PC-9 (cell line): ENCODE measurements around the gene RALGPS1. TPM values are rescaled to one million over a fixed set of nuclear protein-coding genes. Genes with fewer than 3 reads are reported as not detected.

ENCODE experiments used
- BruUV-seq: library from RNA; stranded (reverse); fragments of 400-500 nt; replicated peaks from 2 replicates; lab custom pipeline; 2021; lab: Mats Ljungman, UMichigan
- CTCF ChIA-PET: fragments of 300-600 bp; sonication (Branson Sonifier 250); formaldehyde crosslinking; loops from one replicate; lab custom pipeline; 2022; ENCODE audit warnings: antibody characterized with exemption; lab: Charles Lee
- POLR2A ChIA-PET: fragments of 300-600 bp; sonication (Branson Sonifier 250); formaldehyde crosslinking; loops from one replicate; lab custom pipeline; 2022; ENCODE audit warnings: antibody characterized with exemption; ENCODE audit not compliant: unreplicated experiment; lab: Charles Lee
- DNase-seq, 2 experiments: peaks; one replicate each; pipeline versions ENCODE4 v3.0.0 to v3.0.0-alpha.2; 2015 to 2022; ENCODE audit warnings: mixed read lengths in 1 of 2
- H2AFZ ChIP-seq: fragments of 200-600 bp; sonication (generic); 2 replicates; pipeline ENCODE4 v1.8.1; 2017; ENCODE audit warnings: antibody characterized with exemption
- H3F3A ChIP-seq: fragments of 200-600 bp; sonication (generic); 2 replicates; pipeline ENCODE4 v1.8.1; 2017; ENCODE audit warnings: antibody characterized with exemption, mild to moderate bottlenecking, low read depth; ENCODE audit not compliant: insufficient read depth
- H3K27ac ChIP-seq: fragments of 200-600 bp; sonication (generic); 2 replicates; pipeline ENCODE4 v1.6.1; 2016; ENCODE audit warnings: mixed run types
- H3K27me3 ChIP-seq: fragments of 200-600 bp; sonication (generic); 2 replicates; pipeline ENCODE4 v1.6.1; 2016; ENCODE audit warnings: low read depth, mixed run types; ENCODE audit not compliant: insufficient read depth
- H3K36me3 ChIP-seq: fragments of 200-600 bp; sonication (generic); 2 replicates; pipeline ENCODE4 v1.6.1; 2016; ENCODE audit warnings: low read depth, mixed run types
- H3K4me1 ChIP-seq: fragments of 200-600 bp; sonication (generic); replicated peaks from 2 replicates; pipeline ENCODE4 v1.6.1; 2016; ENCODE audit warnings: mixed run types; ENCODE audit not compliant: insufficient read depth
- H3K4me2 ChIP-seq: fragments of 200-600 bp; sonication (generic); 2 replicates; pipeline ENCODE4 v1.6.1; 2017; ENCODE audit warnings: mixed run types
- H3K4me3 ChIP-seq: fragments of 200-600 bp; sonication (generic); 2 replicates; pipeline ENCODE4 v1.6.1; 2016; ENCODE audit warnings: mixed run types
- H3K79me2 ChIP-seq: fragments of 200-600 bp; sonication (generic); 2 replicates; pipeline ENCODE4 v1.6.1; 2017; ENCODE audit warnings: low read depth, mixed run types
- H3K9me2 ChIP-seq: fragments of 200-600 bp; sonication (generic); 2 replicates; pipeline ENCODE4 v1.8.1; 2017; ENCODE audit warnings: mild to moderate bottlenecking; ENCODE audit not compliant: insufficient read depth
- H3K9me3 ChIP-seq: fragments of 200-600 bp; sonication (generic); 2 replicates; pipeline ENCODE4 v1.8.1; 2016; ENCODE audit warnings: low read depth; ENCODE audit not compliant: insufficient read depth
- H4K20me1 ChIP-seq: fragments of 200-600 bp; sonication (generic); 2 replicates; pipeline ENCODE4 v1.8.1; 2017; ENCODE audit not compliant: insufficient read depth
- CTCF ChIP-seq: fragments of 200-600 bp; sonication (generic); conservative IDR thresholded peaks from 2 replicates; pipeline ENCODE4 v1.6.1; 2017; ENCODE audit warnings: mixed run types, antibody characterized with exemption, mild to moderate bottlenecking, moderate library complexity
- EZH2 ChIP-seq: fragments of 200-600 bp; sonication (generic); IDR thresholded peaks from 2 replicates; pipeline ENCODE4 v1.8.0; 2017; ENCODE audit warnings: antibody characterized with exemption, low read depth
- intact Hi-C: fragments of 100-400 bp; cut with micrococcal nuclease; formaldehyde crosslinking; loops from one replicate; pipeline ENCODE4 v1.10.0; 2022; ENCODE audit not compliant: unreplicated experiment
- total RNA-seq: library from RNA; stranded (reverse); gene quantifications from 2 replicates; pipeline ENCODE4 v1.2.3, GENCODE V29; 2021

Gene RALGPS1
- total RNA-seq, 1 experiment from 2014 or later: 23.3 TPM

DNA sequence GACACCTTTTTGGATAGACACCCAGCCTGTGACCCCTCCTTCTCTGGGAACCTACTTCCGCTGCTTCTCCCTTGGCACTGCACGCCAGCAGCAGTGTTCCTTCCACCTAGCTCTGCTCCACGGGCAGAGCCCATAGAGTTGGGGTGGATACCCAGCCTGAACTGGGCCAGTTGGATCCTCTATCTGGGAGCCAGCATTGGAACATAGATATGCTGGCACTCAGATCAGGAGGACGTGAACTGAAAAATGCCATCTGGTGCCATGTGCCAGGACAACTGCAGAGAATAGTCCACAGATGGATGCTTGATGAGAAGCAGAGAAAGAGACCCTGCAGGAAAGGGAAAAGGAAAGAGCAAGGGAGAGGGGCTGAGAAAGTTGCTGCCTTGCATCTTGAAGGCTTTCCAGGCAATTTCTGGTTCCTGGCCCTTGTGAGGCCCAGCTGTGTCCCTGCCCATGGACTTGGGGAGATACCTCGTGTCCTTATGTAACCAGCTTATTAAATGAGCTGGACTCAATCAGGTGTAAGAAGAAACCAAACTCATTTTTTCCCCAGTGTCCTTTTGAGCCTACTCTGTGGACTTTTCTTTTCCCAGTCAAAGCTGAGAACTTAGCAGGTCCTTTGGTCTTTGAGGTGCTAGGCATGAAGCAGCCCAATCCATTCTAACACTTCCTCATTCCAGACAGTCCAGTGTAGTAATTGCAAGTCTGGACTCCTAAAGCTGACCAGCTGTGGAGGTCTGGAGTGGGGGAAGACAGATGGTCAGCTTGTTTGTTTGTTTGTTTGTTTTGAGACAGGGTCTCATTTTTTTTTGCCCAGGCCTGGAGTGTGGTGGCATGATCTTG, 168.8 kb downstream of the RALGPS1 start:
- ChIA-PET CTCF (interaction anchor here (0.6 to 0.7 kb wide), 2 partner anchors 9 to 38 kb away, joined by 3 read pairs; no protein-coding TSS in a partner anchor), POLR2A (interaction anchor here (0.7 kb wide), 1 partner anchor 314 kb away, joined by 3 read pairs; the partner anchor contains the start of gene SLC2A8)
- intact Hi-C loops: no loop called here
- H3K4me2 ChIP-seq: no peak overlapping the region
- no peaks in the 10 kb centered on the region for H3K79me2 ChIP-seq
- no peaks in the 10 kb centered on the region for H4K20me1 ChIP-seq
- no peak overlapping the region for H3K4me3 ChIP-seq
- peaks cover 12% of the 10 kb centered on the region for H3K4me1 ChIP-seq
- H3F3A ChIP-seq: no peaks in the 10 kb centered on the region; the same call in 1 of the 2 replicates
- TF ChIP-seq EZH2 (no peak), CTCF (no peak)
- no TSS peak for BruUV-seq
- no peaks in the 10 kb centered on the region for H3K36me3 ChIP-seq
- peak in 1 of 2 experiments; percentile 68 for DNase-seq
- no peak overlapping the region for H2AFZ ChIP-seq
- no peaks in the 10 kb centered on the region for H3K27me3 ChIP-seq
- H3K27ac ChIP-seq: no peak overlapping the region
- H3K9me2 ChIP-seq: no peaks in the 10 kb centered on the region
- no peaks in the 10 kb centered on the region; the same call in 1 of the 2 replicates for H3K9me3 ChIP-seq

GRCh38 chr9:127084076-127085039, 169.8 kb downstream of the RALGPS1 start:
- H3F3A ChIP-seq: no peaks in the 10 kb centered on the region; the same call in 1 of the 2 replicates
- H3K27me3 ChIP-seq: no peaks in the 10 kb centered on the region
- no peaks in the 10 kb centered on the region for H3K36me3 ChIP-seq
- TF ChIP-seq EZH2: no peak
- no peak for TF ChIP-seq CTCF
- peaks cover 12% of the 10 kb centered on the region for H3K4me1 ChIP-seq
- H3K27ac ChIP-seq: no peak overlapping the region
- H3K79me2 ChIP-seq: no peaks in the 10 kb centered on the region
- no peak for DNase-seq
- H3K4me2 ChIP-seq: no peak overlapping the region
- no peak overlapping the region for H3K4me3 ChIP-seq
- H3K9me3 ChIP-seq: no peaks in the 10 kb centered on the region
- intact Hi-C loops: no loop called here
- no peak overlapping the region for H2AFZ ChIP-seq
- no TSS peak for BruUV-seq
- no peaks in the 10 kb centered on the region for H4K20me1 ChIP-seq
- CTCF ChIA-PET: interaction anchor here (0.6 to 0.7 kb wide), 2 partner anchors 10 to 39 kb away, joined by 3 read pairs; no protein-coding TSS in a partner anchor
- POLR2A ChIA-PET: interaction anchor here (0.6 to 0.7 kb wide), 2 partner anchors 10 to 313 kb away, joined by 3 to 4 read pairs; partner anchors contain the start of gene SLC2A8
- H3K9me2 ChIP-seq: no peaks in the 10 kb centered on the region

DNA sequence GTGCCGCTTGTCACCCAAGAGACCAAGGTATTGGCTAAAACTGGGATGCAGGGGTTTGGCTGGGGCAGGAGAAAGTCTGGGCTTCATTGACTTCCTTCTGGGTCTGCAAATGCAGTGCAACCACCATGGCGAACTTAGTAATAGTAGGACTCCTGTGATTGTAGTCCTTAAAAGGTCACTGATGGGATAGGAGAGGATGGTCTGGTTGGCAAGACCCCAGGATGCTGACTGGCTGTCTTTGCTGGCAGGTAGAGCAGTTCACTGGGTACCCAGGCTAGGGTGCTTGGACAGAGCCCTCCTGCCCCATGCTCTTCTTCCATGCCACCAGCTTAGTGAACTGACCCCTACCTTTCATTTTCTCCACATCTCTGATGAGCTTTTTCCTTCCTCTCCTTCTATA, 170.6 kb downstream of the RALGPS1 start:
- H3K4me3 ChIP-seq: no peak overlapping the region
- H3K4me1 ChIP-seq: peaks cover 12% of the 10 kb centered on the region
- no peaks in the 10 kb centered on the region for H3K36me3 ChIP-seq
- TF ChIP-seq EZH2: no peak
- no peak for TF ChIP-seq CTCF
- no peaks in the 10 kb centered on the region; the same call in 1 of the 2 replicates for H3F3A ChIP-seq
- no TSS peak for BruUV-seq
- intact Hi-C loops: no loop called here
- no peaks in the 10 kb centered on the region for H3K9me3 ChIP-seq
- DNase-seq: no peak
- no peak overlapping the region for H3K4me2 ChIP-seq
- H3K9me2 ChIP-seq: no peaks in the 10 kb centered on the region
- no peaks in the 10 kb centered on the region for H3K79me2 ChIP-seq
- no peak overlapping the region for H3K27ac ChIP-seq
- ChIA-PET CTCF (no interaction called here), POLR2A (no interaction called here)
- no peaks in the 10 kb centered on the region for H4K20me1 ChIP-seq
- no peak overlapping the region for H2AFZ ChIP-seq
- H3K27me3 ChIP-seq: no peaks in the 10 kb centered on the region
